Skeletal muscle satellite cell (primary cell): ENCODE measurements around the gene TNRC6C. TPM values are rescaled to one million over a fixed set of nuclear protein-coding genes. Genes with fewer than 3 reads are reported as not detected.

Experiments
- H3K27me3 ChIP-seq: 2 replicates; pipeline ENCODE4 v1.7.0; 2013; ENCODE audit warnings: low read length; ENCODE audit not compliant: control insufficient read depth, insufficient read depth
- H3K36me3 ChIP-seq: 2 replicates; pipeline ENCODE4 v1.7.0; 2013; ENCODE audit warnings: mild to moderate bottlenecking, control low read depth, low read length; ENCODE audit not compliant: insufficient read depth
- H3K4me1 ChIP-seq: 2 replicates; pipeline ENCODE4 v1.7.0; 2013; ENCODE audit warnings: low read length; ENCODE audit not compliant: control insufficient read depth, insufficient read depth
- H3K4me2 ChIP-seq: 2 replicates; pipeline ENCODE4 v1.7.0; 2013; ENCODE audit warnings: mild to moderate bottlenecking, low read length
- H3K4me3 ChIP-seq: 2 replicates; pipeline ENCODE4 v1.7.0; 2013; ENCODE audit warnings: low read length
- H3K9ac ChIP-seq: 2 replicates; pipeline ENCODE4 v1.7.0; 2013; ENCODE audit warnings: mild to moderate bottlenecking, low read depth, low read length, moderate library complexity
- H3K9me3 ChIP-seq: replicated peaks from 2 replicates; pipeline ENCODE4 v1.7.0; 2013; ENCODE audit warnings: mild to moderate bottlenecking, control low read depth, low read length
- small RNA-seq: library from RNA; depleted of rRNA; stranded (forward); fragments of <200 nt; gene quantifications from one replicate; pipeline ENCODE3, GENCODE V24; 2012

The TNRC6C gene

GRCh38 chr17:78154903-78155811 is 196.7 kb downstream of the TNRC6C start:
- Histone ChIP-seq H3K36me3 (no peaks in the 10 kb centered on the region), H3K4me1 (peaks cover 6% of the 10 kb centered on the region), H3K27me3 (no peaks in the 10 kb centered on the region), H3K4me3 (no peak overlapping the region), H3K4me2 (no peak overlapping the region), H3K9ac (no peak overlapping the region), H3K9me3 (no peaks in the 10 kb centered on the region)

Small RNAs within 50 kb of the gene (small RNA-seq; reads per million reads assigned to genes)
- gene RNU1-80P (0.21 reads per million), gene RNU6-625P (not detected)
